ENCODE results near the gene CNKSR3.
A peak's percentile ranks its signal among the peaks of the same experiment; 100 is the strongest.

Gene CNKSR3

DNA sequence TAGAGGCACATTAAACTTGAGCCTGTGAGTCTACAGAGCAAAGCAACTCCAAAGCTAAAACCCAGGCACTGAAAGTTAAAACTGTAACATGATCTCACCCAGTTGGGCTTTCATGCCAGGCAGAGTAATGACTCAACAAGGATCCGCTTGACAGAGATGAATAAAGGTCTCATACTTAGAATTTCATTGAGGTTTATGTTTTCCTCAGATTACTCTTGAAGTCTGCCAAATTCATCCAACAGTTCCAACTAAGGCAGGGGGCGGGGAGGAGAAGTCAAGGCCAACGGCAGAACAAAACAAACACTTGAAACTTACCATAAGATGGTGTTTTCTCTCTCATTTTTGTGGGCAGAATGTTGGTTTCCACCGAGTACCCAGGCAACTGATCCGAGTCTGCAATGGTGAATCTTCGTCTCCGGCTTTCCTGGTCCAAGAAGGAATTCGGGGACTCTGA lies 99.8 kb downstream of the CNKSR3 start:
- no peak for DNase-seq

DNA sequence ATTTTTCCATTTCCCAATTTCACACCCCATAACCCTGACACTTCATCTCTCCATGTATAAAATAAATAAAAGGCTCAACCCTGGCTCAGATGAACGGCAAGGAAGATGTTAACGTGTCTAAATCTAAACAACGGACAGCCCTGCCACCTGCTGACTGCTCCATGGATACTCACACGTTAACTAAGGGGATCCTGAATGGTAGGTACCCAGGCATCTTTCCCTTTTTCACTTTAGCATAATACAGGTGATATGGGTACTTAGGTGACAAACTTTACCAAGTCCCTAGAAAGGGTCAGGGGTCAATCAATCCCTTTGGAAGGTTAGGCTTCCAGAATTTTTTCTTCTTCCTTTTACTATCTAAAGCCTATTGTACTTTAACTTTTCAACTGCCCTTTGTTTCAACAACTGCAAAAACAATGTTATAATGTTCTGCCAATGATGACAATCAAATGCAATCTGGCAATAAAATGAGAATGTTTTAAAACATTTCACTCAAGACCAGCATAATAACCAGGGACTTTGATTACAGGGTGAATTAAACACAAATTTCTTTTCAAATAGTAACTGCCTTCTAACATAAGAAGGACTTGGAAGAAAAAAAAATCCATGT lies 101.5 kb downstream of the CNKSR3 start:
- peak in 2 of 6 experiments; percentile 2 to 18 for DNase-seq

DNA sequence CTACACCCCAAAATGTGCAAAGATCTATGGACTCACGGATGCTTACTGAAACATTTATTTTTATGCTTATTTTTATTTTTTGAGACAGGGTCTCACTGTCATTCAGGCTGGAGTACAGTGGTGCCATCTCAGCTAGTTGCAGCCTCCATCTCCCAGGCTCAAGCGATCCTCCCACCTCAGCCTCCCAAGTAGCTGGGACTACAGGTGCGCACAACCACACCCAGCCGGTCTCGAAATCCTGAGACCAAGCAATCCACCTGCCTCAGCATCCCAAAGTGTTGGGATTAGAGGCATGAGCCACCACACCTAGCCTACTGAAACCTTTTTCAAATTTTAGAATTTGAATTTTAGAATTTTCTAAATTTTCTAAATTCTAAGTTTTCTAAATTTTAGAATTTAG lies 103.0 kb downstream of the CNKSR3 start:
- no peak for DNase-seq

DNA sequence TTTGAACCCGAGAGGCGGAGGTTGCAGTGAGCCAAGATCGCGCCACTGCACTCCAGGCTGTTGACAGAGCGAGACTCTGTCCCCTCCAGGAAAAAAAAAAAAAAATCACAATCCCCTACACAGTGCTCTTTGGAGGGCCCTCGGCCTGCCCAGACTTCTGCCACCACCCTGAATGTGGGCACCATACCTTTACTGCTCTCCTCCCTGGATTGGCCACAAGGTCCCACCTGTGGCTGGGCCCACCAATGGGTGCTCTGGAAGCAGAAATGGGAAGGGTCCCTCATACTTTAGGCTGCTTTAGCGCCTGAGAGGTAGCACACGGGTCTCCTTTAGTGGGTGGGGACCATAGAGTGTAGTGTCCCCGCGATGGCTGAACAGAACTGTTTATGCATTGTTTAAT lies 103.6 kb downstream of the CNKSR3 start:
- DNase-seq, result no peak

DNA sequence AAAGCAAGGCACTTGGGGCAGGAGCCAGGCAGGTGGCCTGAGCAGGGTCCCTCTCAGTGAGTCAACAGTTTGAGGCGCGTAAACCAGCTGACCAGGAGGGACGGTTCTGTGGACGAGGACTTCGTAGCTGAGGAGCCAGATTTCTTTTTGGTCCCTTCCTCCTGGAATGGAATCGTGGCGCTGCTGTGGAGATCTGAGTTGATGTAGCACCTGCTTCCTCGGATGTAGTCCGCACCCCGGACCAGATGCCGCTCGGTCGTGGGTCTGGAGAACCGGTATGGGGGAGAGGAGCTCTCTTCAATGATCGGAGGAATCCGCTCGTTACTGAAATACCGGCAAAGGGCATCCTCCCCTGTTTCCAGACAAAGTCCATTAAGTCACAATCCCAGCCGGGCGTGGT lies 104.2 kb downstream of the CNKSR3 start:
- no peak for DNase-seq

DNA sequence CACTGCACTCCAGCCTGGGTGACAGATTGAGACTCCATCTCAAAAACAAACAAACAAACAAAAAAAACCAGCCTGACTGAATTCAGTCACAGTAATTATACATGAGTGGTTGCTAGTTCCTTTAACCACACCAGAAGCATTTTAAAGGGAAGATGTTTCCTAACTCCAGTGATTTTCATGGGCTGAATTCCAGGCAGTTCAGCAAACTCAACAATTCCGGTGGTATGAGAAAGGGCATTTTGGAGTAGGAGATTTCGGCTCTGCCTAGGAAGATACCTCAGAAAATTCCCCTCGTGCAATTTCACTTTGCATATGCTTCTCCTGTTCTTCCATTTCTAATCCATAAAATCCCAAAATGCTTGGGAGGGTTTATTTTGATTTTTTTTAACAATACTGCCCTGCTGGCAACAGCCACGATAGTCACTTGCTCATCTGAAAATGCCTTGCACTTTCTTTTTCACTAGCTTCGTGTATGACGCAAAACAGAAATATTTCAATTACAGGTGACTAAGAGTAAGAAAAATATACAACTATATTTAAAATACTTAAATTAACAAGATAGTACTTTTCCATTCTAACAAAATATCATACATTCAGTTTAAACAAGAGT lies 105.6 kb downstream of the CNKSR3 start:
- no peak for DNase-seq

DNA sequence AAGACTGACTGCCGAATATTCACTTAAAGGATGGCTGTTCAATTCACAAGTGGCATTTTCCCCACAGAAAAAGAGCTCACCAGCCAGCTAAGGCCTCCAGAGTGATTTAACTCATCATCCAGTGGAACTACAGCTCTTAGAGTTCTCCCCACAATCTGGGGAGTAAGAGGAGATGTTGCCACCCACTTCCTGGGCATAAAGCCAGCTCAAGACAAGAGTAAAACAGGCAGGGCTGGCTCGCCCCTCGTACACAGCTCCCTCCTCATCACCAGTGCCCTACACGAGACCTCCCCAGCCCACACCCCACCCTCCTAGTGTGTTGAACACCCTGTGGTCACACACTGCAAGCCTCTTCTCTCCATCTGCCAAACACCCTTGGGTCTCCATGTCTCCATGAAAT lies 106.7 kb downstream of the CNKSR3 start:
- DNase-seq, result no peak

DNA sequence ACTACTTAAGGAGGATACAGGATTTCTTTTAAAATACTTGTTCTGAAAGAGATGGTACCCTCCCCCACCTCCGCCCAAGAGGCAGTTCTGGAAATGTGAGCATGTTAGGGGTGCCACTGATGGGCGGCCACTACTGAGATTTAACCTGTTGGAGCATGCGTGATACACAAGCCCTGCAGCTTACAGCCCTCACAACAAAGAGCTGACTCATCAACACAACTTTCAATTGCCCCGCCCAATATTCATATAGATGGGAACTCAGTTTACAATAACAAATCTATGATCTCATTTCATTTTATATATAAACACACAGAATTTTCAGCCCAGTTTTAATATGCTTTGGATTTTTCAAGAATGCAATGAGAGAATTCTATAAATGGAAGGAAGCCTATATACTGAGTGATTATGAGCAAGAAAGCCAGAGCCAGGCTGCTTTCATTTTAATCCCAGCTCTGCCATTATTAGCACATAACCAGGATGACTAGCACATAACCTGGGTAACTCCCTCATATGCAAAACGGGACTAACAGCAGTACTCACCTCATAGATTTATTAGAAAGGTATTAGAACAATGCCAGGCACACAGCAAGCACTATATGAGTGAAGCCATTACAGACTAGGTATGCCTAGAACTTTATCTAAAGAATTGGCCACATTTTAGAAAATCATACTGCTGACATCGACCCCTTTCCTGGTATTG lies 108.3 kb downstream of the CNKSR3 start:
- DNase-seq, result no peak

DNA sequence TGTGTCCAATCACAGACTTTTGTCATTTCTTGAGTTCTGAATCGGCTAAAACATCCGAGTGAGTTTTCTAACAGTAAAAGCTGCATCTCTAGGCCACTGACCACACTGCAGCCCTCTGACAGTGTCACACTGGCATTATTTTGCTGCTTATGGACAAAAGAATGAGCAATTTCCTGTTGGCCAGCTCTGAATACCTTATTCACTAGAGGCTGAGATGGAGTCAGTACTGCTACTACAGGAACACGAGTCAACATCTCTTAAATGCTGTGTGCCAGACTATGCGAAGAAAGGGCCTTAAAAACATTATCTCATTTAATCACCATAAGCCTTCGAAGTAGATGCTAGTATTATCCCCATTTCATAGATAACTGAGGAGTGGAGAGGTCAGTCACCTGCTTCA lies 111.4 kb downstream of the CNKSR3 start:
- DNase-seq, result no peak

DNA sequence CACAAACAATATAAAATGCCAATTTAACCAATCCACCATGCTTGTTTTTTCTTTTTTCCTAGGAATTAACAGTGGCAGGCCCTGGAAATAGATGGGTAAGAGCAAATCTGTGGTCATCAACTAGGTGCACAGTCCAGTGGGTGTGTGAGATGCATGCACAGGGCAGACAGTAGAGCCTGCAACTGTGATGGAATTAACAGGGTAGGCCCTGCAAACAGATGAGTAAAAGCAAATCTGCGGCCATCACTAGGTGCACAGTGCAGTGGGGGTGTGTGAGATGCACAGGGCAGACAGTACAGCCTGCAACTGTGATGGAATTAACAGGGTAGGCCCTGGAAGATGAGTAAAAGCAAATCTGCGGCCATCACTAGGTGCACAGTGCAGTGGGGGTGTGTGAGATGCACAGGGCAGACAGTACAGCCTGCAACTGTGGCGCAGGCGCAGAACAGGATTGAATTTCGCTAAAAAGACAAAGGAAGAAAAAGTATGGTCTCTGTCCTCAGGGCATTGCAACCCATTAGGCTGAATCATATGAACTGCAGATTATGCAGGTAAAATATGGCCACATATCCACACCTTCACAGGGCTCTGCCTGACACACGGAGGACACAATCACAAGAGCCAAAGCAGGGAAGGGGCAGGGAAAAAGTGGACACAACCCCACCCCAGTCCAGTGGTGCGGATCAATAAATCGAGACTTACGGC lies 112.8 kb downstream of the CNKSR3 start:
- no peak for DNase-seq

DNA sequence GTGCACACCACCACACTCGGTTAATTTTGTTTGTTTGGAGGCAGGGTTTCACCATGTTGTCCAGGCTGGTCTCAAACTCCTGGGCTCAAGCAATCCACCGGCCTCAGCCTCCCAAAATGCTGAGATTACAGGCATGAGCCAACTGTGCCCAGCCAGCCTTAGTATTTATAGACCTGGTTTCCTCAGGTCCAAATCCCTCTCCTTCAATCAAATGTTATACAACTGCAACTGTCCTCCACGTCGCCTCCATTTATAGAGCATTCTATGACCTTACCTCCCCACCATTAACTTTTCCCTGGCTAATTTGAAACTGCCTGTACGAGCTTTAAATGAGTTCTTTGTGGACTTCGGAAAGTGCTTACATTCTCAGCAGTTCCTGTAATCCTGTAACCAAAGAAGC lies 114.6 kb downstream of the CNKSR3 start:
- DNase-seq, result no peak

DNA sequence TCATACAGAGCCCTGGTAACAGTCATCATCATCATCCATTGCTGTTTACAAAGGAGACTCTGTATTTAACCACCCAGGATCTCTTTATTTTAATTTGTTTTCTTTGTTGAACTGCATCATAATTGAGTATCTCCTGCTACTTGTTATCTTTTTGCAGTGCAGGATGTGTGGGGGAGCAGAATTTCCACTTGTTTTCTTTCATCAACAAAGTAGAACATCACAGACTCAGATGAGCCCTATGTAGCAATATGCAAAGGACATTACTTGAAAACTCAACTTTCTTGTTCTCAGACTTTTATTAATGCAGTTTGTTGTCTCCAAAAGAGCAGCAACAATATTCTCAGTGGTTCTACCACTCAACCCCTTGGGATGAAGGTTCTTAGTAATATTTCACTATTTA lies 115.2 kb downstream of the CNKSR3 start:
- DNase-seq, result peak in 1 of 6 experiments; percentile 6

DNA sequence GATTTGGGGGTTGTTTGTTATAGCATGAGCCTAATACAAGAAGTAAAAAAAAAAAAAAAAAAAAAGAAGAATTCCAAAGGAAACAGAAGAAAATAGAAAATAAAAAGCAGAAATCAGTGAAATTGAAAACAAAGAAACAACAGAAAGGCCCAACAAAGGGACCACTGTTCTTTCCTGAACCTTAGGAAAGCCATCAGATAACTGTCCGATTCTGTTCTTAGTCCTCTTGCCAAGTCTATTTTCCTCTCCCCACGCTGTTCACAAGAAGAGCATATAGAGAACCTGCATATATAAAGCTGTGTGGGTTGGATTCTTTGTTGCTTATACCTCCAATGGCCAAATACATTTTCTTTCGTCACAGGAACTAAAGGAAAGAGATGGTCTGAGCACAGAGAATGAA lies 115.9 kb downstream of the CNKSR3 start:
- DNase-seq, result no peak

DNA sequence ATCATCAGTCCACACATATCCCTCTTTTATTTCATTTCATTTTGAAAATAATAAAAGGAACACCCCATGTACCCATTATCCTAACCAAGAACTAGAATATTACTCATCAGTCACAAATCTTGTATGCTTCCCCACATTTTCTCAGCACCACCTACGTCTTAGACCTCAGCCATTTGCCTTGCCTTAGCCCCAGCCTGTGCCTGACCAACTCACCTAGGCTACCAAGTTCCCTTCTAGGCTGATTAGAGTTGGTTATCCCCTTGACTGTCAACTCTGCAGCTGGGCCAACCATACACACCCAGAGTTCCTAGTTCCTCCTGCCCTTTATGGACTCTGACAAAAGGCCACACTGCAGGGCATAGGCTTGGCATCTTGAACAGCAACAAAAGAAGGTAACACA lies 120.5 kb downstream of the CNKSR3 start:
- no peak for DNase-seq

DNA sequence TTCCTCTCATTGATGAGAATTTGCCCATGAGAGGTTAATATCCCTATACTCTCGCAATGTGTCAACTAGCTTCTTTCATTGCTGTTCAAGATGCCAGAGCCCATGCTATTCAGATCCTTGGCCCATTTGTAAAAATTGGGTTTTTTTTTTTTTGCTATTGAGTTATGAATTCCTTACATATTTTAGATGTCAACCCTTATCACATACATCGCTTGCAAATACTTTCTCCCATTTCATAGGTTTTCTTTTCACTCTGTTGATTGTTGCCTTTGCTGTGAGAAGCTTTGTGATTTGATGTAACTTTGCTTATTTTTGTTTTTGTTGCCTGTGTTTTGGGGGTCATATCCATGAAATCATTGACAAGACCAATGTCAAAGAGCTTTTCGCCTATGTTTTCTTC lies 121.7 kb downstream of the CNKSR3 start:
- DNase-seq, result no peak

DNA sequence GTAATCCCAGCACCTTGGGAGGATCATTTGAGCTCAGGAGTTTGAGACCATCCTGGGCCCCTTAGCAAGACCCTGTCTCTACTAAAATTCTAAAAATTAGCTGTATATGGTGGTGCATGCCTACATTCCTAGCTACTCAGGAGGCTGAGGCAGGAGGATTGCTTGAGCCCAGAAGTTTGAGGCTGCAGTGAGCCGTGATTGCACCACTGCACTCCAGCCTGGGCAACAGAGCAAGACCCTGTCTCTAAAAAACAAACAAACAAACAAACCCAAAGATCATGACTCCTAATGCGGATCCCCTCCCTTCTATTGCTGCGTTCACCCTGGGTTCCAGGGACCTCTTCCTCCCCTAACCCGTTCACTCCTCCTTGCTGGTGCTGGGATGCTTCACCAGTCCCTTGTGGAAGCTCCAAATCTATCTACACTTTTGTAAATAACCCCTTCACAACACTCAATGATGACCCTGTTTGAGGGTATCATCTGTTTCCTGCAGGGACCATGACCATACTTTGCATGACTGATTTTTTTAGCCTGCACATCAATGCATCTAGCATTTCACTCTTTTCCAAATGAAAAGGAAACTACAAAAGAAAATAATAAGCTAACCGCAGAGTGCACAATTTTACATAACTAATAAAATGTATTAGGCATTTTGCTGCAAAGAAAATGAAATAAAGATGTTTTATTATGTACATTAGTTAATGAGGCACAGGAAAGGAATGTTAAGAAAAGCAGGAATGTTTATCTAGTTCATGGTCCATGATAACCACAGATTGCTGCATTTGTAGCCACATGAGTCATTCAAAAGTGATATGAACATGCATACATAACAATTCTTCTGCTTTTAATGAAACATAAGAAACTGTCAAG lies 123.4 kb downstream of the CNKSR3 start:
- DNase-seq, result no peak

DNA sequence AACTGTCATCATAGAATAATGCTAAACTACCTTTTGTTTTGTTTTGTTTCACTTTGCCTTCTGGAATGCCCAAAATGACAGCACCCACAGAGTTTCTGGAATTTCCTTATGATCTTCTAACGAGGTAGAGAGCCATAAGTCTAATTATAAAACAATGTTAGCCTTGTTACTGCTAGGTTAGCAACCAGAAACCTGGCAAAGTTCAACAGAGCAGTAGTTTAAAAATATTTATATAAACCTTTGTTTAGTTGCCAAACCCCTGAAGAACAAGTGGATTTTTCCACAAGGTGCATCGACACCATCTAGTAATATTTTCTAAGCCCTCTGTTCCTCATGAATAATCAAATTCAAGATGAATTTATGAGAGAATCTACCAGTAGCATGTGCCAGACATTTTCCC lies 126.3 kb downstream of the CNKSR3 start:
- no peak for DNase-seq

DNA sequence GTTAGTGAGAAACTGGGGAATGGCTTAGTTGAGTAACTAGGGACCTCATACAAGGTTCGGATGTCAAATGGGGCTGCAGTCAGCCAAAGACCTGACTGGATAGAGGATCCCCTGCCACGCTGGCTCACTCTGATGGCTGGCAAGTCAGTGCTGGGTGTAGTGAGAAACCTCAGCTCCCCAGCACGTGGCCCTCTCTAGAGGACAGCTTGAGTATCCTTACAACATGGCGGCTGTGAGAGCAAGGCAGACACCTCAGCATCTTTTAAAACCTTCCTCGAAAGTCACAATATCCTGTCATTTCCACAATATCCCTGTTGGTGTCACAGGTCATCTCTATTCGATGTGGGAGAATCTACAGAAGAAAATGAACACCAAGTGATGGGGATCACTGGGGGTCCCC lies 127.2 kb downstream of the CNKSR3 start:
- DNase-seq, result no peak

DNA sequence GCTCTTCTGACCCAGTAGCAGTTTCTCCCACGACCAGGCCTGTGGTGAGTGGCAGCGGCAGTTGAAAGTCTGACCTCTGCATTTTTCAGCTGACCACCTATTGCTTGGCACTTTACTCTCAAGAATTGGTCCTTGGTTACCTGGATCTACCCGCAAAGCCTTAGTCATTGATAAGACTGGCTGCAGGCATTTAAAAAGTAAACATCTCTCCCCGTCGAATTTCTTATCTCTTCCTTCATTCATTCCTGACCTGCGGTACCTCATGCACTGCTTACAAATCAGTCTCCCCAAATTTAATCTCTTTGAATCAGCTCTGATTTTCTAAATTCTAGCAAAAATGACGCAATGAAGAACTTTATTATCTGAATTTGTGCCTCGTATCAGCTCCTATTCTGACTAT lies 127.7 kb downstream of the CNKSR3 start:
- DNase-seq, result no peak

DNA sequence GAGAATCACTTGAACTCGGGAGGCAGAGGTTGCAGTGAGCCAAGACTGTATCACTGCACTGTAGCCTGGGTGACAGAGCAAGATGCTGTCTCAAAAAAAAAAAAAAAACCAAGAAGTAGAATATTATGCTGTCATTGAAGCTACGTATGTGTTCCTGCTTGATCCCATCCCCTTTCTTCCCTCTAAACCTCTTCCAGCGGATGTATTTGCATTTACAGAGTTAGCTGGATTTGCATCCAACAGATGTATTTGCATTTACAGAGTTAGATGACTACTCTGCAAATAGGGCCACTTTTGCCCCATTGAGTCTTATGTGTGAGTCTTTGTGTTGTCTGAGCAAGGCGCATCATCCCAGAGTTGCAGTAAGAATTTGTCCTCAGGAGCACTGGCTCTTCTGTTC lies 128.9 kb downstream of the CNKSR3 start:
- no peak for DNase-seq

DNA sequence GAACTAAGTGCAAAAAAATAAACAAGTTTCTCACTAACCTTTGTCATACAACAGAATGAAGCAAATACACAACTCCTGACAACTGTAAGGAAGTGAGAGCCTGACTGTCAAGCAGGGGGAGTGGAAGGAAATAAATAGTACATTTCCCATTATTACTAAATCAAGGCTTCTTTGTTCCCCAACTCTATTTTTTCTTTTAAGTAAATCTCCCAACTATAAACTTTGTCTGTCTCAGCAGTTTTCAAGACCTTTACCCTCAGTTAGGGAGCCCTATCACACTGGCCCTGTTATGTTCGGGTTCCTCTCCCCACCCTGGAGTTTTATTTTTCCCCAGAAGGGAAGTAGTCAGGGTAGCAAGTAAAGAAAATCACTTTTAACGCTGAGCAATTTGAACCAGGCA lies 129.7 kb downstream of the CNKSR3 start:
- DNase-seq, result no peak

DNA sequence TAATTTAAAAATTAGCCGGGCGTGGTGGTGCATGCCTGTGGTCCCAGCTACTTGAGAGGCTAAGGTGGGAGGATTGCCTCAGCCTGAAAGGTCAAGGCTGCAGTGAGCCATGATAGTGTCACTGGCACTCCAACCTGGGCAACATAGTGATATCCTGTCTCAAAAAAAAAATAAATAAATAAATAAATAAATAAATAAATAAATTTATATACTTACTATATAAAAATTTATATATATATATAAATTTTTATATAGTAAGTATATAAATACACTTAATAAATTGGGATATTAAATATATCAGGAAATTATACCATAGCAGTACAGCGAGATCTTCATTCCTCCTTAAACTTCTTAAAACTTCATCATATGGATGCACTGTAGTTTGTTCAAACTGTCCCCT lies 130.9 kb downstream of the CNKSR3 start:
- no peak for DNase-seq

DNA sequence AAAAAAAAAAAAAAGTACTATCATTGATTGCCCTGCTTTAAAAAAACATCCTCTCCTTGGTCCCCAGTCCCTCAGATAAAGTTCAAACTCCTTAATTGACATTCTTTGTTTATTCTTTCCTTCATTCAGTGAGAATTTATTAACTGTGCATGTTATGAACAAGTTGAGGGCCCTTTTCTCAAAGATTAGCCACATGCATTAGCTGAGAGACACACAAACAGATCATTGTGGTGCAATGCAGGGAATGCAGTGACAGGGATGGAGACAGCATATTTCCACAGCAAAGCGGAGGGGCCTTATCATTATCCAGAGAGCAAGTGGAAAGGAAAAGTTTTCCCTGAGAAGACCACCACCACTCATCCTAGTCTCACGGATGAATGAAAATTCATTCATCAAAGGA lies 132.0 kb downstream of the CNKSR3 start:
- DNase-seq, result no peak

All from stimulated activated naive CD4-positive, alpha-beta T cell (primary cell).